Amniotic stem cell (primary cell): Measurements from ENCODE around the gene UBE2D1.

Experiments
- DNase-seq: peaks from one replicate; lab custom pipeline; 2025; lab: John Stamatoyannopoulos, UW

The UBE2D1 gene

GRCh38 chr10:58341422-58341821 lies 6.6 kb downstream of the UBE2D1 start:
- DNase-seq = no peak

- DNase-seq = no peak
Observed at GRCh38 chr10:58341947-58342346, 7.1 kb downstream of the UBE2D1 start.

- no peak for DNase-seq
Observed at GRCh38 chr10:58347967-58348366, 13.2 kb downstream of the UBE2D1 start.

GRCh38 chr10:58348571-58349033 lies 13.8 kb downstream of the UBE2D1 start:
- no peak for DNase-seq

- DNase-seq = no peak
Observed at GRCh38 chr10:58350023-58350422, 15.2 kb downstream of the UBE2D1 start.

- DNase-seq = no peak
Observed at GRCh38 chr10:58350619-58351323, 16.0 kb downstream of the UBE2D1 start.

- no peak for DNase-seq
Observed at GRCh38 chr10:58351616-58352578, 17.1 kb downstream of the UBE2D1 start.

GRCh38 chr10:58352956-58353610 lies 18.3 kb downstream of the UBE2D1 start:
- no peak for DNase-seq

GRCh38 chr10:58356756-58357155 lies 21.9 kb downstream of the UBE2D1 start:
- no peak for DNase-seq

- DNase-seq = no peak
Observed at GRCh38 chr10:58358314-58358933, 23.6 kb downstream of the UBE2D1 start.

GRCh38 chr10:58358947-58359346 lies 24.1 kb downstream of the UBE2D1 start:
- no peak for DNase-seq

GRCh38 chr10:58359541-58359940 lies 24.7 kb downstream of the UBE2D1 start:
- DNase-seq = no peak

- DNase-seq = no peak
Observed at GRCh38 chr10:58360412-58361004, 25.7 kb downstream of the UBE2D1 start.

GRCh38 chr10:58361353-58361752 lies 26.5 kb downstream of the UBE2D1 start:
- no peak for DNase-seq

GRCh38 chr10:58362027-58362789 lies 27.4 kb downstream of the UBE2D1 start:
- DNase-seq = no peak

GRCh38 chr10:58367069-58367468 lies 32.3 kb downstream of the UBE2D1 start:
- DNase-seq = no peak

- no peak for DNase-seq
Observed at GRCh38 chr10:58371473-58371872, 36.7 kb downstream of the UBE2D1 start.

- DNase-seq = no peak
Observed at GRCh38 chr10:58372607-58373441, 38.0 kb downstream of the UBE2D1 start.

GRCh38 chr10:58373442-58373827 lies 38.6 kb downstream of the UBE2D1 start:
- no peak for DNase-seq

GRCh38 chr10:58382489-58382995 lies 47.7 kb downstream of the UBE2D1 start:
- DNase-seq = no peak
